HCEC 1CT (cell line): ENCODE data around the gene PCNT.
"Not testable (repeated sequence)": the region's sequence is repeated elsewhere in the genome, so short reads cannot be mapped to it uniquely, and the experiment has no call there.

ENCODE experiments used
- DNase-seq: peaks from one replicate; pipeline ENCODE4 v3.0.0-alpha.2; 2017

The PCNT gene

GRCh38 chr21:46304955-46305354 is 19.0 kb upstream of the PCNT start:
- DNase-seq: no peak

- peak; percentile 75 for DNase-seq
Measured at GRCh38 chr21:46307625-46308024, 16.3 kb upstream of the PCNT start.

GRCh38 chr21:46308431-46308830 is 15.5 kb upstream of the PCNT start:
- DNase-seq: no peak

- DNase-seq: not testable (repeated sequence)
Measured at GRCh38 chr21:46310260-46310659, 13.7 kb upstream of the PCNT start.

GRCh38 chr21:46311568-46311967 is 12.4 kb upstream of the PCNT start:
- DNase-seq: no peak

DNA sequence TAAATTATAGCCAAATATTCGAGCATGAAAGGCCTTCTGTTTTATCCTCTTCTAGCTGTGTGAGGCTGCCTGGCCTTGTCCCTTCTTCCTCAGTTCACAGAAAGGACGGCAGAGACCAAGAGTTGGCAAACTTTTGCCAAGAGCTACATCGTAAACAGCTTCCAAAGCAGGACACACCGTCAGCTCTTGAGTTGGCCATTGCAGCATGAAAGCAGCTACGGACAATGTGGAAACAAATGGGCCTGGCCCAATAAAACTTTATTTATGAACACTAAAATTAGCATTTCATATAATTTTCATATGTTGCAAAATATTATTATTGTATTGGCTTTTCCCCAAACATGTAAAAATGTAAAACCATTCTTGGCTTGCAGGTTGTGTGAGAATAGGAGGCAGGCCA is 11.0 kb upstream of the PCNT start:
- no peak for DNase-seq

DNA sequence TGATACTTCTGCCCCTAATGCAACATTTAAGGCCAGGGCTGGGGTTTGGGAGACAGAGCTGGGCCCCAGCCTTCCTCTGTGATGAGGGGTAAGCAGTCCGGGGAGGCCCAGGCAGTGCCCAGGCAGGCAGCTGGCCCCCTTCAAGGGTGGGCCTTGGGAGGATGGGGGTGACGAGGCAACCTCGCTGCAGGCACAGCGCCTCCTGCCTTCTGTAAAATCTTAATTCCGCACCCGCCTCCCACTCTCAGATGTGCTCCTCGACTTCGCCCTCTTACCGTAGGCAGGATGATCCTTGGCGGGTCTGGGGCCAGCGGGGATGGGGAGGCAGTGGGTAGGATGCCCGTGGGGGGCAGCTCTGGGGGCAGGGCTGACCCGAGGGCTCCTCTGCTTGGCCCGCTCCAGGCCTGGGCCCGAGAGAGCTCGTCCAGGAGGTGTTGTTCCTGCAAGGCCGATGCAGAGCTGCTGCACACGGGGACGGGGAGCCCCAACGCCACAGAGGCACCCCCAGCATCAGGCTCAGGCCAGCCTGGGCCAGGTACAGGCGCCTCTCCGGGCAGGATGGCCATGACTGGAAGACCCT is 9.4 kb upstream of the PCNT start:
- no peak for DNase-seq

DNA sequence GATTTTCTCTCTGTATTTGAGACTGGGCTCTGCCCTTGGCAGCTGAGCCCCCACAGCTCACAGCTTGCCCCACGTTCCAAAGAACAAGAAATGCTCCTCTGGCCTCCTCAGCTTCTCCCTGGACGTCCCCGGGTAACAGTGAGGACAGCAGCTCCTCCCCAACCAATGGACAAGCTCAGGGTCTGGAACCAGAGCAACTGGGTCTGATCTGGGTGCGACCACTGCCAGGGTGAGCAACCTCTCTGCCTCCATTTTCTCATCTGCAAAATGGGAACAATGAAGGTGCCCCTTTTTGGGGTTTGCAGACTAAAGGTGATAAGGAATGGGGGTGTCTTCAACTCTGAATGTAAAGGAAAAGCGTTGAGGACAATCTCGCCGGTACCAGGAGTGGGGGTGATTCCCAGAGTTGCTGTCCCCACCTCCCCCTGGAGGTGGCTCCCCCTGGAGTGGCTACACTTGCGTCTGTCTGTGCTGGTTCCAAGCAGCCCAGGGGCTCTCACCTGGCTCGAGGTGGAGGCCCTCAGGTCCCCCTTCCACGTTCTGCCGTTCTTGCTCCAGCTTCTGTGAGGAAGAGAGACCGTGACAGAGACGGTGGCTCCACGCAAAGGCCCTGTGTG is 7.1 kb upstream of the PCNT start:
- no peak for DNase-seq

GRCh38 chr21:46317710-46318463 is 6.1 kb upstream of the PCNT start:
- DNase-seq: no peak

DNA sequence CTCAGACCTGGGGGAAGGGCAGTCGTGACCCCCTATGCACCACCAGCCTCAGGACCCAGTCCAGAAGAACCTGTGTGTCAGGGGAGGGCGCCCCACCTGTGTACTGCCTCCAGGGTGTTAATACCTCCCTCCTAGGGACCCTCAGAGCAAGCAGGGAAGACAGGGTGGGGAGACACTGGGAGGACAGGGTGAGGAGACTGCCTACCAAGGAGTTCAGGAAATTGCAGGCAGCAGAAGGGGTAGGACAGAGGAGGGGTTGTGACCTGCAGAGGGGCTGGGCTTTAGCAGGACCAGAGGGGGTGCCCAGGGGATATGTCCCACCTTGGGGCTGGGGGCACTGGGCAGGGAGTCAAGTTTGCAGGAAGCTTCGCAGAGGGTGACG is 5.5 kb upstream of the PCNT start:
- no peak for DNase-seq

DNA sequence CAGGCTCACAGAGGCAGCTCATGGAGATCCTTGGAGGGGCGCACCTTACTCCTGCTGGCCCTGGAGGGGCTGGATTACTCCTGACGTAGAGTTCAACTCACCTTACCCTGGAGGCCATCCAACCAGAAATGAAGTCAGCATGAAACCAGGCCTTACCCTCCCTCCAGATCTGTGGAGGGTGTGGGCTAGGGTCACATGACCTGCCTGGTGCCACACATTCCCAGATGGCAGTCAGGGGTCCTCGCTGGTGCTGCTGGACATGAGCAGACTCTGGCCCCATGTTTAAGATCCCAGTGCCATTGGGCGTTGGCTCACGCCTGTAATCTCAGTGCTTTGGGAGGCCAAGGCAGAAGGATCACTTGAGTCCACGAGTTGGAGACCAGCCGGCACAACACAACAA is 4.8 kb upstream of the PCNT start:
- no peak for DNase-seq

GRCh38 chr21:46320331-46320801 is 3.6 kb upstream of the PCNT start:
- no peak for DNase-seq

GRCh38 chr21:46322351-46323226 is 1.4 kb upstream of the PCNT start:
- DNase-seq: peak; percentile 11

DNA sequence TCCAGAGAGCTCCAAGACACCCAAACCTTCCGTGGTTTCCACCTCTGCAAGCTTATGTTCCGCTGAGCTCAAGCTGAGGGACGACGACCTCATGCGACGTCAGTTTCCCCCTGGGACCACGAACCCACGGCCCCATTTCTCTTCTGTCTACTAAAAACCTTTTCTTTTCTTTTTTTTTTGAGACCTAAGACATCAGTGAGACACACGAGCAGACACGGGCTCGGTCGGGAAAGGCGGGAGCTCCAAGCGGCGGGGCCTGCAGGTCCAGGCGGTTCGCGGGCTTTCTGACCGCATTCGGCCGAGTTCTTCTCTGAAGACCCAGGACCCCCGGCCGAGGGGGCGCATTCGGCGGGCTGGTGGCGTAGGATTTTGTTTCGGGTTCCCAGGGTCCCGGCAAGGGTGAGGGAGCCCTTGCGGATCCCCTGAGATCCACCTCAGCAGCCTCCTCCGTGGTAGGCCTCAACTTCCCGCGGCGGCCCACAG is 688 bp upstream of the PCNT start:
- no peak for DNase-seq

- peak; percentile 79 for DNase-seq
Measured at GRCh38 chr21:46324390-46325072, 575 bp downstream of the PCNT start.

DNA sequence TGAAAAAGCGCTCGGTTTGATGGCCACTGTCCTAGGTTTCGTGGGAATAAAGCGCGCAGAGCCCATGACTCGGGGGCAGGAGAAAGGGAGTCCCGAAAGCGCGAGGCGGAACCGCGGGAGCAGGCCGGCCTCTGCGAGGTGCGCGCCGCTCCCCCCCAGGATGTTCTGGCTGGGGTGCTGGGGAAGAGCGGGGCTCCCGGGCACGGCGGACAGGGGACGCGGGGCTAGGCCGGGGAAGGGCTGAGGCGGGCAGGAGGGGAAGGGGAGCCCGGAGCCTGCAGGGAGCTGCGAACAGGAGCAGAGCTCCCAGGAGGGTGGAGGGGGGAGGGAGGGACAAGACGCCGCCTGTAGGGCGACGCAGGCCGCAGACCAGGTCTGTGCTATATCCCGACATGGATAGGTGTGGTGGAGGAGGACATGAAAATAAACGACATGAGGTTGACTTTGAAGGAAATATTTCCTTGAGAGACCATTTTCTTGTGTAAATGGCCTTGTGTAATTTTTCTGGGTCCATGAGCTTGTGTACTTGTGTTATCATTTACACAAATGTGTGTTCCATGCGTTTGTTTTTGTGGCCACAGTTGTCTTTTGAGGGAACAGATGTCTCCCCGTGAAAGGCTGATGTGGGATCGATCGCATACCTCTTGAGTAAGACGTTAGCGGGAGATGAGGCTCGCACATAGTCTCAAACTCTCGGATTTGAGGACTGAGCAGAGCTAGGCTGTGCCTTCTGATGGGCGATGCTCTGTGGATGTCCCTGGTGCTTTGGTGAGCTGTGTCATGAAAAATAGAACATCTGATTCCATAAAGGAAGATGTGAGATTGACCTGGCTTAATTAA is 1.3 kb downstream of the PCNT start:
- peak; percentile 37 for DNase-seq

DNA sequence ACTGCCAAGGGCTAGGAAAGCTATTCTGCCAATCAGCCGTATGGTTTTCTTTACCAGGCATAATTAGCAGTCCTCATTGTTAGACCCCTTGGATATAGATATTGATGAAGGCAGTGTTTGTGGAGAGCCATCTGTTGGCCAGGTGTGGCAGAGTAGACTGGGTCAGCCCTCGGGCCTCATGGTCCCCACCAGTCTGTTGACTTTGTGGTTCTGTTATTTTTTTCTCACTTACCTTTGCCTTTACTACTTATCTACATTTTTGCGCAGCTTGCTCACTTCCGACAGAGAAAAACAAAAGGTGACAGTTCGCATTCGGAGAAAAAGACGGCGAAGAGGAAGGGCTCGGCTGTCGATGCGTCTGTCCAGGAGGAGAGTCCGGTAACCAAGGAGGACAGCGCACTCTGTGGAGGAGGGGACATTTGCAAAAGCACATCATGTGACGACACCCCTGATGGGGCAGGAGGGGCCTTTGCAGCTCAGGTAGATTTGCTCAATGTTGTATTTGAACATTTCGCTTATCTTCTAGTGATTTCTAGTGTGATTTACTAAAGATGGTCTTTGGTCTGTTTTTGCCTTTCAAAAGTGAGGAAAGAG is 2.3 kb downstream of the PCNT start:
- DNase-seq: no peak

DNA sequence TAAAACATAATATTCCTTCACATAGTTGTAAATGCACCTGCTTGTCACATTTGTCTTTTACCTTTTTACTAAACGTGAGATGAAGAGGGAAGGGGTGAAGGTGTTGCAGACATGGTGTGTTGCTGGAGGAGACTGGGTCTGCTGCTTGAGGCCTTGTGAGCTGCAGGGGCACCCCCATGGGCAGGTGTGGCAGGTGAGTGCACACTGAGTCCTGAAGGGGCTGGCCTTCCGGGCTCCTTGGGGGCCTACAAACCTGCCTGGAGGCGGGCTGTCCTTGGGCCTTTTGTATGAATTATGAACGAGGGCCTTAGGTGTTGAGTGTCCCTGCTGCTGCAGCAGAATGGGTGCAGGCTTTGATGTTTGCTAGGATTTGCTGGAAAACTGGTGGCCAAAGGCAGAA is 3.8 kb downstream of the PCNT start:
- no peak for DNase-seq

GRCh38 chr21:46328151-46328550 is 4.2 kb downstream of the PCNT start:
- no peak for DNase-seq

DNA sequence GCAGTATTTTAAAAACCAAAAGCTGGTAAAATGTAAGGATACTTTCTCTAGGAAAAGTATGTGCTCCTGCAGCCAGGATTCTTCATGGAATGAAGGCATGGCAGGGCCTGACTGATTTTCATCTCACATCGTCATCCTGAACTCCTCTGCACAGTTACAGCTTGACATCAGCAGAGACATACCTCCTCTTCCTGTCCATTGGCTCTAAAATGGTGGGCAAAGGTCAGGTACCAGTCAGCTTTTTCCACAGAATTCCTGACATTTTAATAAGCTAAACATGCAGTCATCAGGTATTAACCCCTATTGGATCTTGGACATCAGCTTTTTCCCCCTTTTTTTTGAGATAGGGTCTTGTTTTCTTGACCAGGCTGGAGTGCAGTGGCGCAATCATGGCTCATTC is 5.8 kb downstream of the PCNT start:
- no peak for DNase-seq
